Bronchial epithelial cell (primary cell): Measurements from ENCODE around the gene KCNH4. TPM values are rescaled to one million over a fixed set of nuclear protein-coding genes. Genes with fewer than 3 reads are reported as not detected.

Experiments
- DNase-seq: peaks from one replicate; pipeline ENCODE4 v3.0.0-alpha.2; 2010; ENCODE audit warnings: low read depth
- FAIRE-seq: peaks from 2 replicates; lab custom pipeline; 2011; peaks lifted over from hg19 to GRCh38; lab: Jason Lieb, UNC
- H3K27me3 ChIP-seq: 2 replicates; pipeline ENCODE4 v1.5.1; 2011; ENCODE audit warnings: low read length; ENCODE audit not compliant: control insufficient read depth, insufficient read depth
- H3K36me3 ChIP-seq: 2 replicates; pipeline ENCODE4 v1.5.1; 2011; ENCODE audit warnings: low read length; ENCODE audit not compliant: control insufficient read depth, insufficient read depth
- H3K4me3 ChIP-seq: 2 replicates; pipeline ENCODE4 v1.5.1; 2011; ENCODE audit warnings: mild to moderate bottlenecking, low read depth, low read length, control low read depth
- CTCF ChIP-seq: IDR thresholded peaks from 2 replicates; pipeline ENCODE4 v1.5.1; 2011; ENCODE audit warnings: mild to moderate bottlenecking, moderate library complexity, low read length, control low read depth, inconsistent platforms; ENCODE audit not compliant: insufficient read depth, severe bottlenecking
- total RNA-seq: library from RNA; depleted of rRNA; stranded (reverse); fragments of >200 nt; gene quantifications from 2 replicates; pipeline ENCODE4 v1.2.1, GENCODE V29; 2014

KCNH4 gene
- not detected in 2 replicates for total RNA-seq

- FAIRE-seq, result peak; percentile 43
- Histone ChIP-seq H3K4me3 (no peak within 1 kb of the TSS), H3K36me3 (no peaks in the 10 kb centered on the region), H3K27me3 (peaks cover 16% of the 10 kb centered on the region)
- TF ChIP-seq CTCF, result peak; percentile 56
- DNase-seq, result peak; percentile 20
These were observed at the start of gene KCNH4 for GRCh38 chr17:42180922-42181850. Gene KCNH4, minus strand, starts transcription at chr17:42181142. Its CDS starts 197 bp downstream, at chr17:42180945.

GRCh38 chr17:42230225-42230624, 49.3 kb upstream of the KCNH4 start:
- FAIRE-seq (no peak), DNase-seq (no peak)
- Histone ChIP-seq H3K27me3 (no peaks in the 10 kb centered on the region), H3K4me3 (no peak overlapping the region), H3K36me3 (no peaks in the 10 kb centered on the region)
- TF ChIP-seq CTCF, result no peak

GRCh38 chr17:42227849-42228700, 47.1 kb upstream of the KCNH4 start:
- no peaks in the 10 kb centered on the region for H3K27me3 ChIP-seq
- FAIRE-seq (no peak), DNase-seq (peak; percentile 9)
- no peak for TF ChIP-seq CTCF
- H3K4me3 ChIP-seq, result no peak overlapping the region
- H3K36me3 ChIP-seq, result peaks cover 2% of the 10 kb centered on the region

- H3K4me3 ChIP-seq, result no peak overlapping the region
- TF ChIP-seq CTCF, result no peak
- no peak for FAIRE-seq
- peaks cover 2% of the 10 kb centered on the region for H3K36me3 ChIP-seq
- no peaks in the 10 kb centered on the region for H3K27me3 ChIP-seq
- no peak for DNase-seq
These were observed 44.7 kb upstream of the KCNH4 start for GRCh38 chr17:42225646-42226045.

GRCh38 chr17:42224651-42225050, 43.7 kb upstream of the KCNH4 start:
- Histone ChIP-seq H3K36me3 (peaks cover 2% of the 10 kb centered on the region), H3K4me3 (no peak overlapping the region), H3K27me3 (no peaks in the 10 kb centered on the region)
- DNase-seq (no peak), FAIRE-seq (no peak)
- no peak for TF ChIP-seq CTCF
